GM23248 (cell line): Measurements from ENCODE around the gene PHACTR4. TPM values are rescaled to one million over a fixed set of nuclear protein-coding genes. Genes with fewer than 3 reads are reported as not detected.

ENCODE experiments used
- DNase-seq: peaks from one replicate; pipeline ENCODE4 v3.0.0-alpha.2; 2015
- H2AFZ ChIP-seq: fragments of 200-600 bp; sonication (generic); 2 replicates; pipeline ENCODE4 v1.6.1; 2016; ENCODE audit warnings: antibody characterized with exemption
- H3F3A ChIP-seq: fragments of 200-600 bp; sonication (generic); 2 replicates; pipeline ENCODE4 v1.6.1; 2016; ENCODE audit warnings: mild to moderate bottlenecking, antibody characterized with exemption, mixed run types; ENCODE audit not compliant: insufficient read depth
- H3K27ac ChIP-seq: fragments of 200-600 bp; sonication (generic); 2 replicates; pipeline ENCODE4 v1.5.1; 2016; ENCODE audit warnings: mild to moderate bottlenecking
- H3K27me3 ChIP-seq: fragments of 200-600 bp; sonication (generic); replicated peaks from 2 replicates; pipeline ENCODE4 v1.6.1; 2016; ENCODE audit warnings: mild to moderate bottlenecking; ENCODE audit not compliant: insufficient read depth
- H3K36me3 ChIP-seq: fragments of 200-600 bp; sonication (generic); 2 replicates; pipeline ENCODE4 v1.6.1; 2016; ENCODE audit warnings: low read depth, mild to moderate bottlenecking
- H3K4me1 ChIP-seq: fragments of 200-600 bp; sonication (generic); 2 replicates; pipeline ENCODE4 v1.6.1; 2016; ENCODE audit warnings: mild to moderate bottlenecking; ENCODE audit not compliant: insufficient read depth
- H3K4me2 ChIP-seq: fragments of 200-600 bp; sonication (generic); one replicate; pipeline ENCODE4 v1.6.1; 2016; ENCODE audit warnings: mild to moderate bottlenecking; ENCODE audit not compliant: unreplicated experiment
- H3K4me3 ChIP-seq: fragments of 200-600 bp; sonication (generic); 2 replicates; pipeline ENCODE4 v1.5.1; 2016; ENCODE audit warnings: mild to moderate bottlenecking
- H3K79me2 ChIP-seq: fragments of 200-600 bp; sonication (generic); 2 replicates; pipeline ENCODE4 v1.6.1; 2016; ENCODE audit warnings: mild to moderate bottlenecking; ENCODE audit not compliant: insufficient read depth
- H3K9ac ChIP-seq: fragments of 200-600 bp; sonication (generic); 2 replicates; pipeline ENCODE4 v1.6.1; 2016; ENCODE audit warnings: mild to moderate bottlenecking
- H3K9me2 ChIP-seq: fragments of 200-600 bp; sonication (generic); 2 replicates; pipeline ENCODE4 v1.6.1; 2016; ENCODE audit warnings: mixed run types, mild to moderate bottlenecking, moderate library complexity; ENCODE audit not compliant: insufficient read depth
- H3K9me3 ChIP-seq: fragments of 200-600 bp; sonication (generic); one replicate; pipeline ENCODE4 v1.6.1; 2017; ENCODE audit warnings: low read depth
- H4K20me1 ChIP-seq: fragments of 200-600 bp; sonication (generic); 2 replicates; pipeline ENCODE4 v1.6.0; 2016; ENCODE audit not compliant: insufficient read depth
- EZH2 ChIP-seq: fragments of 200-600 bp; sonication (generic); IDR thresholded peaks from 2 replicates; pipeline ENCODE4 v1.6.1; 2018; ENCODE audit warnings: antibody characterized with exemption, mild to moderate bottlenecking; ENCODE audit not compliant: insufficient read depth, poor library complexity, severe bottlenecking
- EZH2phosphoT487 ChIP-seq: fragments of 200-600 bp; sonication (generic); IDR thresholded peaks from 2 replicates; pipeline ENCODE4 v1.6.1; 2018; ENCODE audit warnings: antibody characterized with exemption, moderate library complexity, mild to moderate bottlenecking, low read depth; ENCODE audit not compliant: insufficient read depth
- WGBS, 2 experiments: methylation state at CpG; one replicate each; pipeline ENCODE4 v1.1.6; 2015 to 2017; ENCODE audit warnings: low lambda C conversion rate in 2 of 2, low coverage in 1 of 2; ENCODE audit errors: missing lambda C conversion rate in 2 of 2; 5-methylcytosine and 5-hydroxymethylcytosine counted together
- in situ Hi-C: fragments of 300-500 bp; cut with MboI; formaldehyde crosslinking; loops from 2 replicates; pipeline ENCODE4 v1.15.0; 2020
- polyA plus RNA-seq: library from polyadenylated mRNA; unstranded; fragments of >200 nt; fragmentation: Nextera tagmentation; extraction: Ambion mirVana; gene quantifications from 2 replicates; pipeline ENCODE4 v1.2.1, GENCODE V29; 2016
- total RNA-seq: library from RNA; depleted of rRNA; stranded (reverse); fragments of >200 nt; shearing (Covaris generic); gene quantifications from 2 replicates; pipeline ENCODE4 v1.2.3, GENCODE V29; 2014

PHACTR4 gene
- total and polyA plus RNA-seq, 2 experiments from 2014 or later: 5.2 to 14.3 TPM

GRCh38 chr1:28338897-28339296 is 30.6 kb upstream of the PHACTR4 start:
- in situ Hi-C loops: no loop called here

DNA sequence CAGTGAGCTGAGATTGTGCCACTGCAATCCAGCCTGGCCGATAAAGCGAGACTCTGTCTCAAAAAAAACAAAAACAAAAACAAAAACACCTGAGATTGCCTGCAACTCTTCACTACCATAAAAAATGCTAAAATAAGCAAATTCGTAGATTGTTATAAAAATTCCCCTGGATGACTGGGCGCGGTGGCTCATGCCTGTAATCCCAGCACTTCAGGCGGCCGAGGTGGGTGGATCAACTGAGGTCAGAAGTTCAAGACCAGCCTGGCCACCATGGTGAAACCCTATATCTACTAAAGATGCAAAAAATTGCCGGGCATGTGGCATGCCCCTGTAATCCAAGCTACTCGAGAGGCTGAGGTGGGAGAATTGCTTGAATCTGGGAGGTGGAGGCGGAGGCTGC is 30.0 kb upstream of the PHACTR4 start:
- no peak for TF ChIP-seq EZH2phosphoT487
- TF ChIP-seq EZH2: no peak
- H3F3A ChIP-seq: 0 out of 2 replicates have a peak, but pooled peaks cover 3% of the 10 kb centered on the region
- H3K27me3 ChIP-seq: no peaks in the 10 kb centered on the region
- H3K9me2 ChIP-seq: no peaks in the 10 kb centered on the region
- H2AFZ ChIP-seq: no peak overlapping the region
- no peak overlapping the region for H3K9ac ChIP-seq
- no peaks in the 10 kb centered on the region for H3K9me3 ChIP-seq
- no peak overlapping the region for H3K4me3 ChIP-seq
- in situ Hi-C loops: no loop called here
- H3K4me1 ChIP-seq: peaks cover 5% of the 10 kb centered on the region; the same call in 1 of the 2 replicates
- no peaks in the 10 kb centered on the region for H4K20me1 ChIP-seq
- no peak for DNase-seq
- peaks cover 5% of the 10 kb centered on the region; the same call in 1 of the 2 replicates for H3K36me3 ChIP-seq
- WGBS, 2 experiments: 92% methylated on average over 10 of the region's 10 CpGs
- H3K79me2 ChIP-seq: no peaks in the 10 kb centered on the region
- H3K27ac ChIP-seq: no peak overlapping the region
- H3K4me2 ChIP-seq: no peak overlapping the region

More at GRCh38 chr1:28338897-28339296, 30.6 kb upstream of the PHACTR4 start:
- Histone ChIP-seq H3K9ac (no peak overlapping the region), H3K4me3 (no peak overlapping the region), H3K9me2 (no peaks in the 10 kb centered on the region), H3K4me1 (peaks cover 5% of the 10 kb centered on the region; the same call in 1 of the 2 replicates), H3F3A (0 out of 2 replicates have a peak, but pooled peaks cover 3% of the 10 kb centered on the region), H3K27me3 (no peaks in the 10 kb centered on the region), H4K20me1 (no peaks in the 10 kb centered on the region), H3K4me2 (no peak overlapping the region), H3K79me2 (no peaks in the 10 kb centered on the region), H3K36me3 (peaks cover 12% of the 10 kb centered on the region; the same call in 1 of the 2 replicates), H2AFZ (no peak overlapping the region), H3K9me3 (no peaks in the 10 kb centered on the region), H3K27ac (no peak overlapping the region)
- DNase-seq: no peak
- WGBS, 2 experiments: 96 to 98% methylated on average over 3 of the region's 3 CpGs
- TF ChIP-seq EZH2phosphoT487: no peak
- no peak for TF ChIP-seq EZH2

DNA sequence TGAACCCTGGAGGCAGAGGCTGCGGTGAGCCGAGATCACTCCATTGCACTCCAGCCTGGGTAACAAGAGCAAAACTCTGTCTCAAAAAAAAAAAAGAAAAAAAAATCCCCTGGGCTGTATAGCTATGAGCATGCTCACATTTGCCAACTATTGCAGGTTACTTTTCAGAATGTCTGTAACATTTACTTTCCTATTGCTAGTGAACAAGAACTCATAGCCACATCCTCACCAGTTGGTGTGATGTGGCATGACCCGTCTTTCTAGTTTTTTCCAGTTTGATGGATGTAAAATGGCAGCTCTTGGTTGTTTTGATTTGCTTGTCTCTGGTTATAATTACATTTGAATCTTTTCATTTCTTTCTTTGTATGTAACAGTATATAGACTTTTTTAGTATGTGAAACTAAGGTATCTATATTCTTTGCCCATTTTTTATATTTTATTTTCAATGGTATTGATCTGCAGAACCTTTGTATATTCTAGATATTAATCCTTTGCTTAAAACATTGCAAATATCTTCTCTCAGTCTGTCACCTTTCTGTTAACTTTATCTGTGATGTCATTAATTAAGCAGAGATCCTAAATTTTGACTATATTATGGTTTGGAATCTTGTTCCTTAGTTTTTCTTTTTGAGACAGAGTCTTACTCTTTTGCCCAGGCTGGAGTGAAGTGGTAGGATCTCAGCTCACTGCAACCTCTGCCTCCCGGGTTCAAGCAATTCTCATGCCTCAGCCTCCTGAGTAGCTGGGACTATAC is 29.1 kb upstream of the PHACTR4 start:
- Histone ChIP-seq H3K27ac (no peak overlapping the region), H4K20me1 (no peaks in the 10 kb centered on the region), H3K27me3 (no peaks in the 10 kb centered on the region), H3K9me3 (no peaks in the 10 kb centered on the region), H3K4me3 (no peak overlapping the region), H3K79me2 (no peaks in the 10 kb centered on the region), H3F3A (0 out of 2 replicates have a peak, but pooled peaks cover 3% of the 10 kb centered on the region), H3K4me1 (peaks cover 5% of the 10 kb centered on the region; the same call in 1 of the 2 replicates), H3K9me2 (no peaks in the 10 kb centered on the region), H2AFZ (no peak overlapping the region), H3K36me3 (peaks cover 4% of the 10 kb centered on the region; the same call in 1 of the 2 replicates), H3K9ac (no peak overlapping the region), H3K4me2 (no peak overlapping the region)
- no peak for DNase-seq
- TF ChIP-seq EZH2phosphoT487 (no peak), EZH2 (no peak)
- WGBS, 2 experiments: 91 to 95% methylated on average over 4 of the region's 4 CpGs
- in situ Hi-C loops: no loop called here

- no peaks in the 10 kb centered on the region for H3K9me2 ChIP-seq
- no peak overlapping the region for H3K27ac ChIP-seq
- H3K9ac ChIP-seq: no peak overlapping the region
- no peaks in the 10 kb centered on the region for H4K20me1 ChIP-seq
- H3K79me2 ChIP-seq: no peaks in the 10 kb centered on the region
- in situ Hi-C loops: no loop called here
- WGBS, 2 experiments: 63 to 65% methylated on average over 2 of the region's 2 CpGs
- no peaks in the 10 kb centered on the region for H3K36me3 ChIP-seq
- H3K27me3 ChIP-seq: no peaks in the 10 kb centered on the region
- no peak overlapping the region for H2AFZ ChIP-seq
- H3F3A ChIP-seq: peaks cover 9% of the 10 kb centered on the region; the same call in 1 of the 2 replicates
- H3K4me3 ChIP-seq: no peak overlapping the region
- no peaks in the 10 kb centered on the region for H3K9me3 ChIP-seq
- peaks cover 11% of the 10 kb centered on the region; the same call in 1 of the 2 replicates for H3K4me1 ChIP-seq
- H3K4me2 ChIP-seq: no peak overlapping the region
- peak; percentile 28 for DNase-seq
- no peak for TF ChIP-seq EZH2
- no peak for TF ChIP-seq EZH2phosphoT487
Measured at GRCh38 chr1:28341591-28341990, 27.9 kb upstream of the PHACTR4 start.
